ENCODE results near the gene PRKD1.
"Not testable (repeated sequence)": the region's sequence is repeated elsewhere in the genome, so short reads cannot be mapped to it uniquely, and the experiment has no call there.

The PRKD1 gene

GRCh38 chr14:29898470-29898869 lies 29.2 kb downstream of the PRKD1 start:
- peak; percentile 6 to 68 for DNase-seq

GRCh38 chr14:29897181-29897580 lies 30.5 kb downstream of the PRKD1 start:
- no peak for DNase-seq

GRCh38 chr14:29896354-29896821 lies 31.3 kb downstream of the PRKD1 start:
- peak; percentile 15 to 30 for DNase-seq

- no peak for DNase-seq
Measured at GRCh38 chr14:29895591-29896083, 32.0 kb downstream of the PRKD1 start.

- DNase-seq = no peak
Measured at GRCh38 chr14:29893989-29894388, 33.7 kb downstream of the PRKD1 start.

GRCh38 chr14:29892327-29892726 lies 35.3 kb downstream of the PRKD1 start:
- DNase-seq = no peak

GRCh38 chr14:29885988-29886387 lies 41.7 kb downstream of the PRKD1 start:
- DNase-seq = no peak

- no peak for DNase-seq
Measured at GRCh38 chr14:29868000-29868399, 59.6 kb downstream of the PRKD1 start.

GRCh38 chr14:29865299-29865698 lies 62.3 kb downstream of the PRKD1 start:
- DNase-seq = no peak

- DNase-seq = no peak
Measured at GRCh38 chr14:29861996-29862395, 65.7 kb downstream of the PRKD1 start.

GRCh38 chr14:29858299-29858698 lies 69.3 kb downstream of the PRKD1 start:
- no peak for DNase-seq

GRCh38 chr14:29857551-29857950 lies 70.1 kb downstream of the PRKD1 start:
- no peak for DNase-seq

GRCh38 chr14:29856516-29856915 lies 71.1 kb downstream of the PRKD1 start:
- no peak for DNase-seq

GRCh38 chr14:29853691-29854090 lies 74.0 kb downstream of the PRKD1 start:
- DNase-seq = not testable (repeated sequence)

- no peak for DNase-seq
Measured at GRCh38 chr14:29853272-29853671, 74.4 kb downstream of the PRKD1 start.

GRCh38 chr14:29851397-29851796 lies 76.2 kb downstream of the PRKD1 start:
- DNase-seq = no peak

GRCh38 chr14:29847056-29847380 lies 80.6 kb downstream of the PRKD1 start:
- no peak for DNase-seq

GRCh38 chr14:29846339-29847055 lies 81.2 kb downstream of the PRKD1 start:
- no peak for DNase-seq

- no peak for DNase-seq
Measured at GRCh38 chr14:29843981-29844380, 83.7 kb downstream of the PRKD1 start.

GRCh38 chr14:29842228-29842627 lies 85.4 kb downstream of the PRKD1 start:
- DNase-seq = no peak

GRCh38 chr14:29840369-29840892 lies 87.2 kb downstream of the PRKD1 start:
- not testable (repeated sequence) for DNase-seq

GRCh38 chr14:29839691-29840090 lies 88.0 kb downstream of the PRKD1 start:
- not testable (repeated sequence) for DNase-seq

- no peak for DNase-seq
Measured at GRCh38 chr14:29838752-29839151, 88.9 kb downstream of the PRKD1 start.

GRCh38 chr14:29836395-29836794 lies 91.3 kb downstream of the PRKD1 start:
- no peak for DNase-seq

GRCh38 chr14:29832042-29832441 lies 95.6 kb downstream of the PRKD1 start:
- no peak for DNase-seq

Measured in NCI-H1930 (cell line).